ENCODE results near the gene TSNAXIP1. TPM values are rescaled to one million over a fixed set of nuclear protein-coding genes. Genes with fewer than 3 reads are reported as not detected.
A peak's percentile ranks its signal among the peaks of the same experiment; 100 is the strongest.

TSNAXIP1 gene
- total and polyA plus RNA-seq, 4 donors, result 4.3 to 20.0 (median 13.3) TPM

GRCh38 chr16:67868290-67868689, 61.6 kb downstream of the TSNAXIP1 start:
- Histone ChIP-seq H3K9me3 (ENCODE audit: control insufficient read depth, insufficient read depth, low read length) (no peaks in the 10 kb centered on the region), H3K27ac (ENCODE audit: low read depth, low read length) (no peak overlapping the region), H3K4me1 (ENCODE audit: control insufficient read depth, insufficient read depth, low read length) (peaks cover 12% of the 10 kb centered on the region), H3K4me3 (ENCODE audit: low read depth, low read length) (no peak overlapping the region), H3K27me3 (ENCODE audit: control insufficient read depth, insufficient read depth, low read length) (no peaks in the 10 kb centered on the region), H3K36me3 (ENCODE audit: control insufficient read depth, insufficient read depth, low read length) (peaks cover 57% of the 10 kb centered on the region)
- 89% methylated on average over 3 of the region's 6 CpGs for WGBS (ENCODE audit: insufficient coverage)
- no peak for DNase-seq (ENCODE audit: low read depth in 4 of 6, low spot score in 6 of 6)

- 87% methylated on average over 6 of the region's 7 CpGs for WGBS (ENCODE audit: insufficient coverage)
- Histone ChIP-seq H3K27me3 (ENCODE audit: control insufficient read depth, insufficient read depth, low read length) (no peaks in the 10 kb centered on the region), H3K4me3 (ENCODE audit: low read depth, low read length) (no peak overlapping the region), H3K27ac (ENCODE audit: low read depth, low read length) (no peak overlapping the region), H3K36me3 (ENCODE audit: control insufficient read depth, insufficient read depth, low read length) (peaks cover 57% of the 10 kb centered on the region), H3K9me3 (ENCODE audit: control insufficient read depth, insufficient read depth, low read length) (no peaks in the 10 kb centered on the region), H3K4me1 (ENCODE audit: control insufficient read depth, insufficient read depth, low read length) (peaks cover 19% of the 10 kb centered on the region)
- no peak for DNase-seq (ENCODE audit: low read depth in 4 of 6, low spot score in 6 of 6)
Observed at GRCh38 chr16:67869653-67870052, 63.0 kb downstream of the TSNAXIP1 start.

GRCh38 chr16:67871256-67871655, 64.6 kb downstream of the TSNAXIP1 start:
- H3K36me3 ChIP-seq (ENCODE audit: control insufficient read depth, insufficient read depth, low read length), result peaks cover 55% of the 10 kb centered on the region
- WGBS (ENCODE audit: insufficient coverage), result 100% methylated on average over 1 of the region's 3 CpGs
- no peak overlapping the region for H3K27ac ChIP-seq (ENCODE audit: low read depth, low read length)

GRCh38 chr16:67872131-67872630, 65.5 kb downstream of the TSNAXIP1 start:
- WGBS (ENCODE audit: insufficient coverage), result 83% methylated on average over 1 of the region's 2 CpGs
- no peak for DNase-seq (ENCODE audit: low read depth in 4 of 6, low spot score in 6 of 6)
- Histone ChIP-seq H3K4me3 (ENCODE audit: low read depth, low read length) (no peak overlapping the region), H3K9me3 (ENCODE audit: control insufficient read depth, insufficient read depth, low read length) (no peaks in the 10 kb centered on the region), H3K36me3 (ENCODE audit: control insufficient read depth, insufficient read depth, low read length) (peaks cover 56% of the 10 kb centered on the region), H3K4me1 (ENCODE audit: control insufficient read depth, insufficient read depth, low read length) (peaks cover 22% of the 10 kb centered on the region), H3K27me3 (ENCODE audit: control insufficient read depth, insufficient read depth, low read length) (no peaks in the 10 kb centered on the region), H3K27ac (ENCODE audit: low read depth, low read length) (no peak overlapping the region)

More at GRCh38 chr16:67871256-67871655, 64.6 kb downstream of the TSNAXIP1 start:
- no peak overlapping the region for H3K4me3 ChIP-seq (ENCODE audit: low read depth, low read length)
- H3K9me3 ChIP-seq (ENCODE audit: control insufficient read depth, insufficient read depth, low read length), result no peaks in the 10 kb centered on the region
- DNase-seq (ENCODE audit: low read depth in 4 of 6, low spot score in 6 of 6), result no peak
- H3K4me1 ChIP-seq (ENCODE audit: control insufficient read depth, insufficient read depth, low read length), result peaks cover 22% of the 10 kb centered on the region
- no peaks in the 10 kb centered on the region for H3K27me3 ChIP-seq (ENCODE audit: control insufficient read depth, insufficient read depth, low read length)

GRCh38 chr16:67872631-67873434, 66.1 kb downstream of the TSNAXIP1 start, which contains the start of gene EDC4:
EDC4 (plus strand) TSS chr16:67873052; CDS start chr16:67873262, 210 bp downstream.
- H3K9me3 ChIP-seq (ENCODE audit: control insufficient read depth, insufficient read depth, low read length), result no peaks in the 10 kb centered on the region
- H3K4me3 ChIP-seq (ENCODE audit: low read depth, low read length), result peak within 1 kb of the TSS; percentile 78
- peak in 5 of 6 donors; percentile 44 to 92 (median 64) for DNase-seq (ENCODE audit: low read depth in 4 of 6, low spot score in 6 of 6)
- H3K36me3 ChIP-seq (ENCODE audit: control insufficient read depth, insufficient read depth, low read length), result peaks cover 56% of the 10 kb centered on the region
- H3K27me3 ChIP-seq (ENCODE audit: control insufficient read depth, insufficient read depth, low read length), result no peaks in the 10 kb centered on the region
- peaks cover 22% of the 10 kb centered on the region for H3K4me1 ChIP-seq (ENCODE audit: control insufficient read depth, insufficient read depth, low read length)
- WGBS (ENCODE audit: insufficient coverage), result 1% methylated on average over 72 of the region's 72 CpGs
- peak within 1 kb of the TSS; percentile 64 for H3K27ac ChIP-seq (ENCODE audit: low read depth, low read length)

- Histone ChIP-seq H3K4me3 (ENCODE audit: low read depth, low read length) (peak overlapping the region; percentile 78), H3K27ac (ENCODE audit: low read depth, low read length) (no peak overlapping the region), H3K9me3 (ENCODE audit: control insufficient read depth, insufficient read depth, low read length) (no peaks in the 10 kb centered on the region), H3K27me3 (ENCODE audit: control insufficient read depth, insufficient read depth, low read length) (no peaks in the 10 kb centered on the region), H3K36me3 (ENCODE audit: control insufficient read depth, insufficient read depth, low read length) (peaks cover 56% of the 10 kb centered on the region), H3K4me1 (ENCODE audit: control insufficient read depth, insufficient read depth, low read length) (peaks cover 22% of the 10 kb centered on the region)
- 12% methylated on average over 21 of the region's 23 CpGs for WGBS (ENCODE audit: insufficient coverage)
- DNase-seq (ENCODE audit: low read depth in 4 of 6, low spot score in 6 of 6), result no peak
Observed at GRCh38 chr16:67873435-67874370, 67.0 kb downstream of the TSNAXIP1 start.

GRCh38 chr16:67874372-67874771, 67.7 kb downstream of the TSNAXIP1 start:
- Histone ChIP-seq H3K9me3 (ENCODE audit: control insufficient read depth, insufficient read depth, low read length) (no peaks in the 10 kb centered on the region), H3K36me3 (ENCODE audit: control insufficient read depth, insufficient read depth, low read length) (peaks cover 57% of the 10 kb centered on the region), H3K4me3 (ENCODE audit: low read depth, low read length) (peak overlapping the region; percentile 78), H3K4me1 (ENCODE audit: control insufficient read depth, insufficient read depth, low read length) (peaks cover 22% of the 10 kb centered on the region), H3K27ac (ENCODE audit: low read depth, low read length) (no peak overlapping the region), H3K27me3 (ENCODE audit: control insufficient read depth, insufficient read depth, low read length) (no peaks in the 10 kb centered on the region)
- WGBS (ENCODE audit: insufficient coverage), result 81% methylated on average over 3 of the region's 3 CpGs
- DNase-seq (ENCODE audit: low read depth in 4 of 6, low spot score in 6 of 6), result no peak

- H3K4me3 ChIP-seq (ENCODE audit: low read depth, low read length), result no peak overlapping the region
- H3K9me3 ChIP-seq (ENCODE audit: control insufficient read depth, insufficient read depth, low read length), result no peaks in the 10 kb centered on the region
- DNase-seq (ENCODE audit: low read depth in 4 of 6, low spot score in 6 of 6), result no peak
- peaks cover 22% of the 10 kb centered on the region for H3K4me1 ChIP-seq (ENCODE audit: control insufficient read depth, insufficient read depth, low read length)
- 94% methylated on average over 8 of the region's 11 CpGs for WGBS (ENCODE audit: insufficient coverage)
- no peaks in the 10 kb centered on the region for H3K27me3 ChIP-seq (ENCODE audit: control insufficient read depth, insufficient read depth, low read length)
- H3K36me3 ChIP-seq (ENCODE audit: control insufficient read depth, insufficient read depth, low read length), result peaks cover 69% of the 10 kb centered on the region
- H3K27ac ChIP-seq (ENCODE audit: low read depth, low read length), result no peak overlapping the region
Observed at GRCh38 chr16:67877064-67877463, 70.4 kb downstream of the TSNAXIP1 start.
